ENCODE results near the gene RHAG. TPM values are rescaled to one million over a fixed set of nuclear protein-coding genes. Genes with fewer than 3 reads are reported as not detected.
A peak's percentile ranks its signal among the peaks of the same experiment; 100 is the strongest.

The RHAG gene
- total and polyA plus RNA-seq, 2 experiments from 2014 or later, result not detected

DNA sequence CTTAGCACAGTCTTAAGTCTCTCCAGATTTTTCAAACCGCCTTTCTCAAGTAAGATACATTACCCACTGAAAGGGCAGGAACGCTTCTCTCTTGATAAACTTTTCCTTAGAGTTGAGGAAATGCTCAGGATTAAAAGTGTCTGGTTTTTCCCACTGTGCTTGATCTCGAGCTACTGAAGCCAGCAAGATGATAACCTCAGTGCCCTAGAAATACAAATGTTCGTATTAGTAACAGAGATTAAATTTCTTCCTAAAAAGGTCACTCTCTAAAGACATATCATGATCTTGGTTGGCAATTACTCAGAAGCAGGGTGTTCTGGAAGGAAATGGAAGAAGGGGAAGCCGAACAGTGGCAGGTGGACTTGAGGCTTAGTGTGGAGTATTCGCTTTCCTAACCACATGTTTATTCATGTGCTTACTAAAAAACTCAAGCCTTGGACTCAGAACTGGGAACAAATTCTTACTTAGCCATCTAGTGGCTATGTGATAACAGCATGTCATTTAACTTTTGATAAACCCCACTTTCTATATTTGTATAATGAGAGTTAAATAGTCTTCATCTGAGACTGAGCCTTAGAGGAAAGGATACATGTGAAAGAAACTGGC lies 66.1 kb downstream of the RHAG start:
- Mint-ChIP-seq H3K4me1 (no peaks in the 10 kb centered on the region), H3K27ac (no peak overlapping the region), H3K36me3 (ENCODE audit: low read depth) (no peaks in the 10 kb centered on the region), H3K4me3 (no peak overlapping the region), H3K27me3 (ENCODE audit: insufficient read depth, low read depth, poor library complexity) (peaks cover 1% of the 10 kb centered on the region), H3K9me3 (no peaks in the 10 kb centered on the region)
- Histone ChIP-seq H3K4me2 (no peak overlapping the region), H3K4me3 (no peak overlapping the region), H3K9me2 (ENCODE audit: insufficient read depth) (no peaks in the 10 kb centered on the region), H3K27me3 (ENCODE audit: insufficient read depth) (no peaks in the 10 kb centered on the region), H3K27ac (ENCODE audit: low read depth) (no peak overlapping the region), H3K79me2 (replicated peaks; ENCODE audit: insufficient read depth) (no peaks in the 10 kb centered on the region), H4K20me1 (replicated peaks; ENCODE audit: insufficient read depth) (no peaks in the 10 kb centered on the region), H3F3A (replicated peaks; ENCODE audit: low read depth) (no peaks in the 10 kb centered on the region), H3K4me1 (ENCODE audit: insufficient read depth) (0 out of 2 replicates have a peak, but pooled peaks cover 4% of the 10 kb centered on the region), H2AFZ (peak overlapping the region; percentile 6; the same call in 1 of the 2 replicates), H3K36me3 (ENCODE audit: insufficient read depth) (no peaks in the 10 kb centered on the region)
- no peak for TF ChIP-seq NANOG (IDR thresholded peaks at IDR 0.05; ENCODE audit: borderline replicate concordance)
- TF ChIP-seq, protein P1, sequence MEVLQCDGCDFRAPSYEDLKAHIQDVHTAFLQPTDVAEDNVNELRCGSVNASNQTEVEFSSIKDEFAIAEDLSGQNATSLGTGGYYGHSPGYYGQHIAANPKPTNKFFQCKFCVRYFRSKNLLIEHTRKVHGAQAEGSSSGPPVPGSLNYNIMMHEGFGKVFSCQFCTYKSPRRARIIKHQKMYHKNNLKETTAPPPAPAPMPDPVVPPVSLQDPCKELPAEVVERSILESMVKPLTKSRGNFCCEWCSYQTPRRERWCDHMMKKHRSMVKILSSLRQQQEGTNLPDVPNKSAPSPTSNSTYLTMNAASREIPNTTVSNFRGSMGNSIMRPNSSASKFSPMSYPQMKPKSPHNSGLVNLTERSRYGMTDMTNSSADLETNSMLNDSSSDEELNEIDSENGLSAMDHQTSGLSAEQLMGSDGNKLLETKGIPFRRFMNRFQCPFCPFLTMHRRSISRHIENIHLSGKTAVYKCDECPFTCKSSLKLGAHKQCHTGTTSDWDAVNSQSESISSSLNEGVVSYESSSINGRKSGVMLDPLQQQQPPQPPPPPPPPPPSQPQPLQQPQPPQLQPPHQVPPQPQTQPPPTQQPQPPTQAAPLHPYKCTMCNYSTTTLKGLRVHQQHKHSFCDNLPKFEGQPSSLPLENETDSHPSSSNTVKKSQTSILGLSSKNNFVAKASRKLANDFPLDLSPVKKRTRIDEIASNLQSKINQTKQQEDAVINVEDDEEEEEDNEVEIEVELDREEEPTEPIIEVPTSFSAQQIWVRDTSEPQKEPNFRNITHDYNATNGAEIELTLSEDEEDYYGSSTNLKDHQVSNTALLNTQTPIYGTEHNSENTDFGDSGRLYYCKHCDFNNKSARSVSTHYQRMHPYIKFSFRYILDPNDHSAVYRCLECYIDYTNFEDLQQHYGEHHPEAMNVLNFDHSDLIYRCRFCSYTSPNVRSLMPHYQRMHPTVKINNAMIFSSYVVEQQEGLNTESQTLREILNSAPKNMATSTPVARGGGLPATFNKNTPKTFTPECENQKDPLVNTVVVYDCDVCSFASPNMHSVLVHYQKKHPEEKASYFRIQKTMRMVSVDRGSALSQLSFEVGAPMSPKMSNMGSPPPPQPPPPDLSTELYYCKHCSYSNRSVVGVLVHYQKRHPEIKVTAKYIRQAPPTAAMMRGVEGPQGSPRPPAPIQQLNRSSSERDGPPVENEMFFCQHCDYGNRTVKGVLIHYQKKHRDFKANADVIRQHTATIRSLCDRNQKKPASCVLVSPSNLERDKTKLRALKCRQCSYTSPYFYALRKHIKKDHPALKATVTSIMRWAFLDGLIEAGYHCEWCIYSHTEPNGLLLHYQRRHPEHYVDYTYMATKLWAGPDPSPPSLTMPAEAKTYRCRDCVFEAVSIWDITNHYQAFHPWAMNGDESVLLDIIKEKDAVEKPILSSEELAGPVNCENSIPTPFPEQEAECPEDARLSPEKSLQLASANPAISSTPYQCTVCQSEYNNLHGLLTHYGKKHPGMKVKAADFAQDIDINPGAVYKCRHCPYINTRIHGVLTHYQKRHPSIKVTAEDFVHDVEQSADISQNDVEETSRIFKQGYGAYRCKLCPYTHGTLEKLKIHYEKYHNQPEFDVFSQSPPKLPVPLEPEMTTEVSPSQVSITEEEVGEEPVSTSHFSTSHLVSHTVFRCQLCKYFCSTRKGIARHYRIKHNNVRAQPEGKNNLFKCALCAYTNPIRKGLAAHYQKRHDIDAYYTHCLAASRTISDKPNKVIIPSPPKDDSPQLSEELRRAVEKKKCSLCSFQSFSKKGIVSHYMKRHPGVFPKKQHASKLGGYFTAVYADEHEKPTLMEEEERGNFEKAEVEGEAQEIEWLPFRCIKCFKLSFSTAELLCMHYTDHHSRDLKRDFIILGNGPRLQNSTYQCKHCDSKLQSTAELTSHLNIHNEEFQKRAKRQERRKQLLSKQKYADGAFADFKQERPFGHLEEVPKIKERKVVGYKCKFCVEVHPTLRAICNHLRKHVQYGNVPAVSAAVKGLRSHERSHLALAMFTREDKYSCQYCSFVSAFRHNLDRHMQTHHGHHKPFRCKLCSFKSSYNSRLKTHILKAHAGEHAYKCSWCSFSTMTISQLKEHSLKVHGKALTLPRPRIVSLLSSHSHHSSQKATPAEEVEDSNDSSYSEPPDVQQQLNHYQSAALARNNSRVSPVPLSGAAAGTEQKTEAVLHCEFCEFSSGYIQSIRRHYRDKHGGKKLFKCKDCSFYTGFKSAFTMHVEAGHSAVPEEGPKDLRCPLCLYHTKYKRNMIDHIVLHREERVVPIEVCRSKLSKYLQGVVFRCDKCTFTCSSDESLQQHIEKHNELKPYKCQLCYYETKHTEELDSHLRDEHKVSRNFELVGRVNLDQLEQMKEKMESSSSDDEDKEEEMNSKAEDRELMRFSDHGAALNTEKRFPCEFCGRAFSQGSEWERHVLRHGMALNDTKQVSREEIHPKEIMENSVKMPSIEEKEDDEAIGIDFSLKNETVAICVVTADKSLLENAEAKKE (CRISPR knock-in tag; IDR thresholded peaks at IDR 0.05), result no peak
- TF ChIP-seq, protein P2, sequence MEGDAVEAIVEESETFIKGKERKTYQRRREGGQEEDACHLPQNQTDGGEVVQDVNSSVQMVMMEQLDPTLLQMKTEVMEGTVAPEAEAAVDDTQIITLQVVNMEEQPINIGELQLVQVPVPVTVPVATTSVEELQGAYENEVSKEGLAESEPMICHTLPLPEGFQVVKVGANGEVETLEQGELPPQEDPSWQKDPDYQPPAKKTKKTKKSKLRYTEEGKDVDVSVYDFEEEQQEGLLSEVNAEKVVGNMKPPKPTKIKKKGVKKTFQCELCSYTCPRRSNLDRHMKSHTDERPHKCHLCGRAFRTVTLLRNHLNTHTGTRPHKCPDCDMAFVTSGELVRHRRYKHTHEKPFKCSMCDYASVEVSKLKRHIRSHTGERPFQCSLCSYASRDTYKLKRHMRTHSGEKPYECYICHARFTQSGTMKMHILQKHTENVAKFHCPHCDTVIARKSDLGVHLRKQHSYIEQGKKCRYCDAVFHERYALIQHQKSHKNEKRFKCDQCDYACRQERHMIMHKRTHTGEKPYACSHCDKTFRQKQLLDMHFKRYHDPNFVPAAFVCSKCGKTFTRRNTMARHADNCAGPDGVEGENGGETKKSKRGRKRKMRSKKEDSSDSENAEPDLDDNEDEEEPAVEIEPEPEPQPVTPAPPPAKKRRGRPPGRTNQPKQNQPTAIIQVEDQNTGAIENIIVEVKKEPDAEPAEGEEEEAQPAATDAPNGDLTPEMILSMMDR (conservative IDR thresholded peaks at IDR 0.05; ENCODE audit: low read depth in 2 of 2), result 0 out of 4 replicates have a peak, but pooled peaks of 1 of the 2 experiments have one; percentile 12
- no peak for ATAC-seq
- DNase-seq (ENCODE audit: low spot score), result no peak

All from GM23338 (cell line).